Esophagus squamous epithelium (tissue), 4 donors: Measurements from ENCODE around the gene DOK5.

ENCODE experiments used
- POLR2A ChIP-seq, 4 donors: fragments of 450-650 bp; IDR thresholded peaks; one replicate each; pipeline ENCODE4 v1.6.1; 2017; ENCODE audit warnings: antibody characterized with exemption in 4 of 4, mild to moderate bottlenecking in 4 of 4, moderate library complexity in 3 of 4
- TF ChIP-seq, protein P1 (sequence below), 6 experiments: fragments of 450-650 bp in 4 of 6; fragments of 200-600 bp in 2 of 6; sonication (generic) in 2 of 6; IDR thresholded peaks; one replicate each; pipeline ENCODE4 v1.5.1; 2016 to 2019; ENCODE audit warnings: antibody characterized with exemption in 6 of 6, mild to moderate bottlenecking in 4 of 6, moderate library complexity in 4 of 6

- TF ChIP-seq, protein P1, sequence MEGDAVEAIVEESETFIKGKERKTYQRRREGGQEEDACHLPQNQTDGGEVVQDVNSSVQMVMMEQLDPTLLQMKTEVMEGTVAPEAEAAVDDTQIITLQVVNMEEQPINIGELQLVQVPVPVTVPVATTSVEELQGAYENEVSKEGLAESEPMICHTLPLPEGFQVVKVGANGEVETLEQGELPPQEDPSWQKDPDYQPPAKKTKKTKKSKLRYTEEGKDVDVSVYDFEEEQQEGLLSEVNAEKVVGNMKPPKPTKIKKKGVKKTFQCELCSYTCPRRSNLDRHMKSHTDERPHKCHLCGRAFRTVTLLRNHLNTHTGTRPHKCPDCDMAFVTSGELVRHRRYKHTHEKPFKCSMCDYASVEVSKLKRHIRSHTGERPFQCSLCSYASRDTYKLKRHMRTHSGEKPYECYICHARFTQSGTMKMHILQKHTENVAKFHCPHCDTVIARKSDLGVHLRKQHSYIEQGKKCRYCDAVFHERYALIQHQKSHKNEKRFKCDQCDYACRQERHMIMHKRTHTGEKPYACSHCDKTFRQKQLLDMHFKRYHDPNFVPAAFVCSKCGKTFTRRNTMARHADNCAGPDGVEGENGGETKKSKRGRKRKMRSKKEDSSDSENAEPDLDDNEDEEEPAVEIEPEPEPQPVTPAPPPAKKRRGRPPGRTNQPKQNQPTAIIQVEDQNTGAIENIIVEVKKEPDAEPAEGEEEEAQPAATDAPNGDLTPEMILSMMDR (IDR thresholded peaks at IDR 0.05) = no peak
- no peak for TF ChIP-seq POLR2A (IDR thresholded peaks at IDR 0.05)
Observed at GRCh38 chr20:54554006-54554405, 78.6 kb downstream of the DOK5 start.
